Sigmoid colon (tissue), 7 donors: Measurements from ENCODE around the gene LGR6. TPM values are rescaled to one million over a fixed set of nuclear protein-coding genes. Genes with fewer than 3 reads are reported as not detected.
A peak's percentile ranks its signal among the peaks of the same experiment; 100 is the strongest.
"Not testable (repeated sequence)": the region's sequence is repeated elsewhere in the genome, so short reads cannot be mapped to it uniquely, and the experiment has no call there.

Experiments
- DNase-seq: peaks from one replicate; pipeline ENCODE4 v3.0.0-alpha.2; 2019
- H3K27ac ChIP-seq, 4 donors: fragments of 200-600 bp; sonication (generic); one replicate each; pipeline ENCODE4 v1.5.1; 2016 to 2019; ENCODE audit warnings: mild to moderate bottlenecking in 1 of 4
- H3K27me3 ChIP-seq, 3 donors: fragments of 200-600 bp; sonication (generic); one replicate each; pipeline ENCODE4 v1.5.1; 2019; ENCODE audit warnings: mild to moderate bottlenecking in 1 of 3
- H3K36me3 ChIP-seq, 4 donors: fragments of 200-600 bp; sonication (generic); one replicate each; pipeline ENCODE4 v1.5.1; 2016 to 2019
- H3K4me1 ChIP-seq, 4 donors: fragments of 200-600 bp; sonication (generic); one replicate each; pipeline ENCODE4 v1.5.1; 2017 to 2019
- H3K4me3 ChIP-seq, 4 donors: fragments of 200-600 bp; sonication (generic); one replicate each; pipeline ENCODE4 v1.5.1; 2017 to 2019; ENCODE audit warnings: mild to moderate bottlenecking in 2 of 4, moderate library complexity in 1 of 4
- H3K9me3 ChIP-seq, 4 donors: fragments of 200-600 bp in 3 of 4; sonication (generic) in 3 of 4; one replicate each; pipeline versions ENCODE4 v1.5.1 to v1.6.1; 2013 to 2019
- CTCF ChIP-seq, 4 experiments: fragments of 450-650 bp in 3 of 4; fragments of 200-600 bp in 1 of 4; IDR thresholded peaks; one replicate each; pipeline ENCODE4 v1.5.1; 2016 to 2019; ENCODE audit warnings: antibody characterized with exemption in 4 of 4, mild to moderate bottlenecking in 3 of 4, moderate library complexity in 2 of 4
- EP300 ChIP-seq, 4 donors: sonication (generic); formaldehyde crosslinking; IDR thresholded peaks; one replicate each; pipeline ENCODE4 v1.6.1; 2017; ENCODE audit warnings: antibody characterized with exemption in 4 of 4
- POLR2A ChIP-seq, 2 donors: fragments of 450-650 bp; IDR thresholded peaks; one replicate each; pipeline ENCODE4 v1.6.1; 2016; ENCODE audit warnings: antibody characterized with exemption in 2 of 2, mild to moderate bottlenecking in 2 of 2, moderate library complexity in 2 of 2
- POLR2AphosphoS5 ChIP-seq, 4 donors: sonication (generic); formaldehyde crosslinking; IDR thresholded peaks; one replicate each; pipeline ENCODE4 v1.6.1; 2017; ENCODE audit warnings: antibody characterized with exemption in 4 of 4
- WGBS, 2 donors: extraction: QIAGEN DNeasy Blood & Tissue Kit; methylation state at CpG; one replicate each; pipeline ENCODE4 v1.1.7; 2013; 5-methylcytosine and 5-hydroxymethylcytosine counted together
- intact Hi-C: fragments of 100-400 bp; cut with DNase I; formaldehyde crosslinking; loops from one replicate; pipeline ENCODE4 v1.15.1; 2023
- polyA plus RNA-seq, 3 donors: library from polyadenylated mRNA; stranded (reverse); fragments of 200-250 nt; gene quantifications; one replicate each; pipeline ENCODE4 v1.2.3, GENCODE V29; 2013
- total RNA-seq, 4 donors: library from RNA; depleted of rRNA; stranded (reverse); fragments of >200 nt; gene quantifications; one replicate each; pipeline ENCODE4 v1.1.0, GENCODE V29; 2016
- donor health status: healthy with polysubstance abuse.
- donor health status: Bipolar disorder and iron deficiency.
- donor health status: healthy.

Gene LGR6
- total and polyA plus RNA-seq, 7 donors: 0.14 to 1.0 (median 0.28) TPM; not detected in 4

DNA sequence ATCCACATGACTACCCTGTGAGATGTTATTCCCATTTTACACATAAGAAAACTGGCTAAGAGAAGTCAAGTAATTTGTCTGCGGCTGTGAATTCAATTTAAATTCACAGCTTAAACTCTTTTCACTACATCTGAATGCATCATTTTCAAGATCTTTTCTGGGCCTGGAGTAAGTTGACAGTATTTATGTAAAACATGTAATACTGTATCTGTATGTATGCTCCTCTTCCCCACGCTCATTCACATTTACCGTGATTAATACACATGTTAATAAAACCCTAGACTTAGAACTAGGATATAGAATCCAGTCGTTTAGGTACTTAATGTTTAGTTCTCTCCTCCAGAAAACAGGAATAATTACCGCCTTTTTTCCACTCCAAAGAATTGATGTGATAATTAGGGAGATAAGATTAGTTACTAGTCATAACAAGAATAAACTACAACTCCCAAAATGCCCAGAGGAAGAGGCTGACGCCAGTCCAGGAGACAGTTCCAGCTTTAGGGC, 154.5 kb downstream of the LGR6 start:
- H3K27me3 ChIP-seq: no peaks in the 10 kb centered on the region
- TF ChIP-seq POLR2A (IDR thresholded peaks at IDR 0.05) (no peak), EP300 (IDR thresholded peaks at IDR 0.05) (no peak), CTCF (IDR thresholded peaks at IDR 0.05) (no peak), POLR2AphosphoS5 (IDR thresholded peaks at IDR 0.05) (no peak)

GRCh38 chr1:202348509-202349205, 155.1 kb downstream of the LGR6 start, which contains the start of gene PPP1R12B:
Gene PPP1R12B, plus strand, starts transcription at chr1:202348699. Its CDS starts 153 bp downstream, at chr1:202348852.
- Histone ChIP-seq H3K27ac (peak within 1 kb of the TSS; percentile 84 to 96 (median 90)), H3K27me3 (no peaks in the 10 kb centered on the region), H3K36me3 (no peaks in the 10 kb centered on the region), H3K9me3 (no peaks in the 10 kb centered on the region), H3K4me1 (peaks cover 0 to 21% (median 14%) of the 10 kb centered on the region in 4 donors), H3K4me3 (peak within 1 kb of the TSS; percentile 64 to 100 (median 96))
- peak; percentile 99 for DNase-seq
- intact Hi-C loops: loop anchor here (5.0 kb wide), 1 partner anchor 59 kb away; no protein-coding TSS in a partner anchor
- 0% methylated on average over 60 of the region's 60 CpGs for WGBS, 2 donors
- TF ChIP-seq POLR2AphosphoS5 (IDR thresholded peaks at IDR 0.05): peak; percentile 49 to 84 (median 76)
- peak in 1 of 2 donors; percentile 53 for TF ChIP-seq POLR2A (IDR thresholded peaks at IDR 0.05)
- TF ChIP-seq EP300 (IDR thresholded peaks at IDR 0.05): no peak

More for the DNA sequence above, 154.5 kb downstream of the LGR6 start:
- intact Hi-C loops: loop anchor here (5.0 kb wide), 1 partner anchor 59 kb away; no protein-coding TSS in a partner anchor
- WGBS, 2 donors: 47 to 49% methylated on average over 6 of the region's 6 CpGs
- Histone ChIP-seq H3K9me3 (no peaks in the 10 kb centered on the region), H3K36me3 (no peaks in the 10 kb centered on the region), H3K4me3 (peak overlapping the region in 1 of 4 donors; percentile 98), H3K4me1 (peaks cover 0 to 21% (median 14%) of the 10 kb centered on the region in 4 donors), H3K27ac (peak overlapping the region; percentile 47 to 69 (median 56))
- DNase-seq: no peak

- peaks cover 0 to 21% (median 14%) of the 10 kb centered on the region in 4 donors for H3K4me1 ChIP-seq
- no peaks in the 10 kb centered on the region for H3K36me3 ChIP-seq
- intact Hi-C loops: loop anchor here (5.0 kb wide), 1 partner anchor 58 kb away; no protein-coding TSS in a partner anchor
- TF ChIP-seq EP300 (IDR thresholded peaks at IDR 0.05) (no peak), POLR2AphosphoS5 (IDR thresholded peaks at IDR 0.05) (no peak), POLR2A (IDR thresholded peaks at IDR 0.05) (no peak), CTCF (IDR thresholded peaks at IDR 0.05) (no peak)
- peak overlapping the region; percentile 64 to 100 (median 96) for H3K4me3 ChIP-seq
- H3K9me3 ChIP-seq: no peaks in the 10 kb centered on the region
- 3 to 6% methylated on average over 12 of the region's 12 CpGs for WGBS, 2 donors
- DNase-seq: no peak
- H3K27me3 ChIP-seq: no peaks in the 10 kb centered on the region
- H3K27ac ChIP-seq: peak overlapping the region; percentile 84 to 96 (median 90)
These were observed 155.8 kb downstream of the LGR6 start for GRCh38 chr1:202349206-202349928.

- H3K36me3 ChIP-seq: no peaks in the 10 kb centered on the region
- H3K27ac ChIP-seq: no peak overlapping the region
- no peaks in the 10 kb centered on the region for H3K9me3 ChIP-seq
- H3K4me1 ChIP-seq: peaks cover 0 to 21% (median 14%) of the 10 kb centered on the region in 4 donors
- intact Hi-C loops: no loop called here
- TF ChIP-seq EP300 (IDR thresholded peaks at IDR 0.05): no peak
- TF ChIP-seq POLR2A (IDR thresholded peaks at IDR 0.05): no peak
- no peak for TF ChIP-seq CTCF (IDR thresholded peaks at IDR 0.05)
- no peak for TF ChIP-seq POLR2AphosphoS5 (IDR thresholded peaks at IDR 0.05)
- H3K27me3 ChIP-seq: no peaks in the 10 kb centered on the region
- H3K4me3 ChIP-seq: no peak overlapping the region
- DNase-seq: no peak
- WGBS, 2 donors: 85 to 89% methylated on average over 2 of the region's 2 CpGs
These were observed 158.1 kb downstream of the LGR6 start for GRCh38 chr1:202351725-202352124.

DNA sequence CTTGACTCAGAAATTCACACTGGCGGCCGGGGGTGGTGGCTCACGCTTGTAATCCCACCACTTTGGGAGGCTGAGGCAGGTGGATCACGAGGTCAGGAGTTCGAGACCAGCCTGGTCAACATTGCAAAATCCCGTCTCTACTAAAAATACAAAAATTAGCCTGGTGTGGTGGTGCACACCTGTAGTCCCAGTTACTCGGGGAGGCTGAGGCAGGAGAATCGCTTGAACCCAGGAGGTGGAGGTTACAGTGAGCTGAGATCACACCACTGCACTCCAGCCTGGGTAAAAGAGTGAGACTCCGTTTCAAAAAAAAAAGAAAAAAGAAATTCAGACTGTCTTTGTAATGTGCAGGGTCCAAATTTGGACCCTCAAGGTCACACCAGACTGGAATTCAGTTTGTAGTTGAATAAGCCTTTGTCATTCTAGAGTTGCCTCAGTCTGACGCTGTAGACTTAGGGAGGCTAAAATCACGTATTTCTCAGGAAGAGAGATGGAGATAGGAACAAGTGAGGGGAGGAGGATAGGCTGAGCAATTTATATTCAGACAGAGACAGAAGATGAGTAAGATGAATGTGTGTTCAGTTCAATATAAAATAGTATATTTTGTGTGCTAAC, 159.1 kb downstream of the LGR6 start:
- H3K27me3 ChIP-seq, H3K27ac ChIP-seq, intact Hi-C loops, DNase-seq, H3K9me3 ChIP-seq, H3K4me3 ChIP-seq, H3K36me3 ChIP-seq: not testable (repeated sequence)
- 94 to 96% methylated on average over 11 of the region's 11 CpGs for WGBS, 2 donors
- H3K4me1 ChIP-seq: peaks cover 0 to 21% (median 14%) of the 10 kb centered on the region in 4 donors
